Measurements from ENCODE around the gene SYT9.

GRCh38 chr11:7418906-7419305 is 167.2 kb downstream of the SYT9 start:
- TF ChIP-seq NRF1 (IDR thresholded peaks at IDR 0.05; ENCODE audit: low read depth, low read length) (no peak), CTCF (IDR thresholded peaks at IDR 0.05) (no peak), SIN3A (IDR thresholded peaks at IDR 0.05; ENCODE audit: borderline replicate concordance, low read depth, low read length) (no peak), EP300 (IDR thresholded peaks at IDR 0.05; ENCODE audit: borderline replicate concordance in 1 of 2, low read depth in 1 of 2, low read length in 1 of 2) (no peak), GABPA (IDR thresholded peaks at IDR 0.05; ENCODE audit: low read depth) (no peak)
